Panc1 (cell line): ENCODE measurements around the gene BTG2. TPM values are rescaled to one million over a fixed set of nuclear protein-coding genes. Genes with fewer than 3 reads are reported as not detected.

Source experiments
- ATAC-seq: fragments of 200-7000 bp; cut with Tn5 transposase; 2 replicates; pipeline ENCODE4 v1.9.1; 2020; ENCODE audit warnings: mild to moderate bottlenecking, moderate library complexity
- BruUV-seq: library from RNA; stranded (reverse); fragments of 400-500 nt; replicated peaks from 2 replicates; lab custom pipeline; 2021; lab: Mats Ljungman, UMichigan
- CTCF ChIA-PET: fragments of 300-600 bp; sonication (Branson Sonifier 250); formaldehyde crosslinking; loops from one replicate; lab custom pipeline; 2022; ENCODE audit warnings: antibody characterized with exemption; lab: Charles Lee
- POLR2A ChIA-PET: fragments of 300-600 bp; sonication (Branson Sonifier 250); formaldehyde crosslinking; loops from one replicate; lab custom pipeline; 2022; ENCODE audit warnings: antibody characterized with exemption; lab: Charles Lee
- DNase-seq: peaks from one replicate; pipeline ENCODE4 v3.0.0-alpha.2; 2010; ENCODE audit warnings: low read depth, low spot score
- H3K27ac ChIP-seq: 2 replicates; pipeline ENCODE4 v1.5.1; 2011; ENCODE audit warnings: mild to moderate bottlenecking, low read length, inconsistent platforms
- H3K27me3 ChIP-seq: fragments of 200-500 bp; sonication (Bioruptor generic); 2 replicates; pipeline ENCODE4 v1.6.0; 2014; ENCODE audit warnings: low read length, inconsistent platforms; ENCODE audit not compliant: control insufficient read depth, insufficient read depth
- H3K36me3 ChIP-seq: fragments of 200-500 bp; sonication (Bioruptor generic); 2 replicates; pipeline ENCODE4 v1.5.1; 2014; ENCODE audit warnings: inconsistent platforms, mild to moderate bottlenecking, low read length, moderate library complexity; ENCODE audit not compliant: control insufficient read depth, insufficient read depth
- H3K4me1 ChIP-seq: 2 replicates; pipeline ENCODE4 v1.5.1; 2011; ENCODE audit warnings: inconsistent platforms, mild to moderate bottlenecking, low read length, moderate library complexity; ENCODE audit not compliant: control insufficient read depth, insufficient read depth
- H3K4me3 ChIP-seq, 2 experiments: 2 replicates each; pipeline ENCODE4 v1.5.1; 2011 to 2012; ENCODE audit warnings: low read depth in 2 of 2, low read length in 2 of 2, mild to moderate bottlenecking in 2 of 2, inconsistent platforms in 1 of 2, moderate library complexity in 1 of 2
- H3K9me3 ChIP-seq: fragments of 200-500 bp; sonication (Bioruptor generic); 2 replicates; pipeline ENCODE4 v1.5.1; 2014; ENCODE audit warnings: low read depth, mild to moderate bottlenecking, inconsistent platforms, low read length, moderate library complexity; ENCODE audit not compliant: control insufficient read depth, insufficient read depth
- CTCF ChIP-seq: fragments of 450-650 bp; IDR thresholded peaks from 2 replicates; pipeline ENCODE4 v1.5.1; 2017; ENCODE audit warnings: mild to moderate bottlenecking
- POLR2AphosphoS5 ChIP-seq: IDR thresholded peaks from 2 replicates; pipeline ENCODE4 v1.6.1; 2012; ENCODE audit warnings: mild to moderate bottlenecking, low read depth, low read length, moderate library complexity
- REST ChIP-seq, 2 experiments: IDR thresholded peaks; 2 replicates each; pipeline ENCODE4 v1.6.1; 2011 to 2012; ENCODE audit warnings: low read depth in 2 of 2, control low read depth in 1 of 2, low read length in 1 of 2, mild to moderate bottlenecking in 1 of 2, moderate library complexity in 1 of 2; ENCODE audit not compliant: insufficient read depth in 1 of 2
- SIN3A ChIP-seq: IDR thresholded peaks from 2 replicates; pipeline ENCODE4 v1.6.1; 2012; ENCODE audit warnings: low read depth, mild to moderate bottlenecking, low read length, moderate library complexity, borderline replicate concordance; ENCODE audit not compliant: insufficient read depth
- TCF7L2 ChIP-seq: IDR thresholded peaks from 2 replicates; pipeline ENCODE4 v1.6.1; 2011; ENCODE audit warnings: mild to moderate bottlenecking, low read depth, low read length, inconsistent platforms
- in situ Hi-C: cut with HindIII; loops from 2 replicates; pipeline ENCODE4 v1.10.0; 2016; ENCODE audit warnings: low sequenced_read_pairs, low pct_unique_long_range_greater_than_20kb
- intact Hi-C: fragments of 100-400 bp; cut with micrococcal nuclease; formaldehyde crosslinking; loops from one replicate; pipeline ENCODE4 v1.10.0; 2022; ENCODE audit not compliant: unreplicated experiment
- total RNA-seq: library from RNA; stranded (reverse); gene quantifications from one replicate; pipeline ENCODE4 v1.2.1, GENCODE V29; 2021; ENCODE audit not compliant: unreplicated experiment

The BTG2 gene
- total RNA-seq, 1 experiment from 2014 or later, result 6.1 TPM

- Histone ChIP-seq H3K36me3 (no peaks in the 10 kb centered on the region), H3K4me3 (no peak overlapping the region), H3K27ac (no peak overlapping the region), H3K4me1 (no peaks in the 10 kb centered on the region), H3K9me3 (no peaks in the 10 kb centered on the region), H3K27me3 (peaks cover 3% of the 10 kb centered on the region; the same call in 1 of the 2 replicates)
- ChIA-PET POLR2A (no interaction called here), CTCF (no interaction called here)
- in situ Hi-C loops (no loop called here), intact Hi-C loops (no loop called here)
- no peak for ATAC-seq
- DNase-seq, result no peak
- BruUV-seq, result no TSS peak
- no peak for TF ChIP-seq POLR2AphosphoS5
- TF ChIP-seq TCF7L2, result no peak
- TF ChIP-seq CTCF, result no peak
- no peak for TF ChIP-seq SIN3A
- TF ChIP-seq REST (IDR thresholded peaks at IDR 0.05; ENCODE audit: insufficient read depth in 1 of 2, low read depth in 2 of 2, low read length in 1 of 2), result no peak
These were observed 15.4 kb upstream of the BTG2 start for GRCh38 chr1:203289982-203290260.

- no peak for ATAC-seq
- POLR2A ChIA-PET, result no interaction called here
- no peak overlapping the region for H3K4me3 ChIP-seq
These were observed 14.8 kb upstream of the BTG2 start for GRCh38 chr1:203290261-203291089.

More at GRCh38 chr1:203290261-203291089, 14.8 kb upstream of the BTG2 start:
- CTCF ChIA-PET, result interaction anchor here (0.5 kb wide), 1 partner anchor 23 kb away, joined by 3 read pairs; no protein-coding TSS in a partner anchor
- peaks cover 3% of the 10 kb centered on the region; the same call in 1 of the 2 replicates for H3K27me3 ChIP-seq
- in situ Hi-C loops, result no loop called here
- H3K9me3 ChIP-seq, result no peaks in the 10 kb centered on the region
- no peak overlapping the region for H3K27ac ChIP-seq
- BruUV-seq, result no TSS peak
- no peak for TF ChIP-seq REST (IDR thresholded peaks at IDR 0.05; ENCODE audit: insufficient read depth in 1 of 2, low read depth in 2 of 2, low read length in 1 of 2)
- TF ChIP-seq SIN3A, result no peak
- no peak for TF ChIP-seq CTCF
- TF ChIP-seq POLR2AphosphoS5, result no peak
- no peak for TF ChIP-seq TCF7L2
- DNase-seq, result no peak
- H3K36me3 ChIP-seq, result no peaks in the 10 kb centered on the region
- intact Hi-C loops, result no loop called here
- no peaks in the 10 kb centered on the region for H3K4me1 ChIP-seq
